HEK293T (cell line): ENCODE results near the gene PRDM16.

ENCODE experiments used
- CTCF ChIA-PET: fragments of 350-600 bp; formaldehyde crosslinking; extraction: SDS; loops from one replicate; lab custom pipeline; 2021; ENCODE audit warnings: antibody characterized with exemption, inconsistent platforms; lab: Yijun Ruan, JAX
- POLR2A ChIA-PET: fragments of 350-600 bp; formaldehyde crosslinking; extraction: SDS; loops from one replicate; lab custom pipeline; 2020; ENCODE audit warnings: antibody characterized with exemption, inconsistent platforms; lab: Yijun Ruan, JAX
- DNase-seq: peaks from one replicate; pipeline ENCODE4 v3.0.0; 2012; ENCODE audit warnings: mixed read lengths; ENCODE audit errors: extremely low spot score
- ARNT ChIP-seq: fragments of 450-650 bp; IDR thresholded peaks from 2 replicates; pipeline ENCODE4 v1.6.1; 2017; ENCODE audit warnings: mild to moderate bottlenecking
- BHLHE40 ChIP-seq: fragments of 450-650 bp; IDR thresholded peaks from 2 replicates; pipeline ENCODE4 v1.6.1; 2016; ENCODE audit warnings: mild to moderate bottlenecking, moderate library complexity, borderline replicate concordance
- CTBP1 ChIP-seq: fragments of 450-650 bp; IDR thresholded peaks from 2 replicates; pipeline ENCODE4 v1.6.1; 2016; ENCODE audit warnings: borderline replicate concordance
- ELF4 ChIP-seq: fragments of 450-650 bp; IDR thresholded peaks from 2 replicates; pipeline ENCODE4 v1.6.1; 2017; ENCODE audit warnings: antibody characterized with exemption
- FOXA1 ChIP-seq: fragments of 450-650 bp; IDR thresholded peaks from 2 replicates; pipeline ENCODE4 v1.6.1; 2016; ENCODE audit warnings: mild to moderate bottlenecking
- FOXK2 ChIP-seq: fragments of 450-650 bp; IDR thresholded peaks from 2 replicates; pipeline ENCODE4 v1.6.1; 2016; ENCODE audit warnings: mild to moderate bottlenecking
- FOXM1 ChIP-seq: fragments of 450-650 bp; IDR thresholded peaks from 2 replicates; pipeline ENCODE4 v1.6.1; 2017; ENCODE audit warnings: mild to moderate bottlenecking, borderline replicate concordance
- HDGF ChIP-seq: fragments of 450-650 bp; IDR thresholded peaks from 2 replicates; pipeline ENCODE4 v1.6.1; 2017; ENCODE audit warnings: antibody characterized with exemption, borderline replicate concordance
- L3MBTL2 ChIP-seq: fragments of 450-650 bp; conservative IDR thresholded peaks from 2 replicates; pipeline ENCODE4 v1.6.1; 2016; ENCODE audit warnings: mild to moderate bottlenecking
- LEF1 ChIP-seq: fragments of 450-650 bp; IDR thresholded peaks from 2 replicates; pipeline ENCODE4 v1.6.1; 2017; ENCODE audit warnings: mild to moderate bottlenecking, borderline replicate concordance
- NFRKB ChIP-seq: fragments of 450-650 bp; IDR thresholded peaks from 2 replicates; pipeline ENCODE4 v1.6.1; 2016; ENCODE audit warnings: mild to moderate bottlenecking, moderate library complexity
- SP1 ChIP-seq: fragments of 450-650 bp; IDR thresholded peaks from 2 replicates; pipeline ENCODE4 v1.6.1; 2017
- SUZ12 ChIP-seq: fragments of 450-650 bp; IDR thresholded peaks from 2 replicates; pipeline ENCODE4 v1.6.1; 2016; ENCODE audit warnings: mild to moderate bottlenecking
- TARDBP ChIP-seq: fragments of 450-650 bp; IDR thresholded peaks from 2 replicates; pipeline ENCODE4 v1.6.1; 2016
- ZNF384 ChIP-seq: fragments of 450-650 bp; IDR thresholded peaks from 2 replicates; pipeline ENCODE4 v1.6.1; 2016
- TF ChIP-seq, protein P1 (sequence below): fragments of 450-650 bp; IDR thresholded peaks from 2 replicates; pipeline ENCODE4 v1.6.1; 2016

Gene PRDM16

DNA sequence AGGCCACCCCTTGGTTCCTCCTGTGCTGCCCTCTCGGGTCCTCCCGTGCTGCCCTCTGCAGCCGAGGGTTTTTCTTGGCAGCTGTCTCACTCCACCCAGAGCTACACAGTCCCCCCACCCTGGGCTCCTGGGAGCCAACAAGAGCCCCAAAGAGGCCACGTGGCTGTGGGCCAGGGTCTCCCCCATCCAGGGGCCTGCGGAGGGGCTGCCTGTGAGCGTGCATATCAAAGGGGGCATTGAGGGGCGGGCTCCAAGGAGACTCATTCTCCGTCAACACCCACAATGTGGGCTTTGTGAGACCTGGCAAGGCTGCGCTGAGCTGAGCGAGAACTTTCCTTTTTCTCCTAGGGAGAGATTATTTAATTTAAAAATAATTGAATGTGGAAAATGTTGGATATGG, 276.8 kb downstream of the PRDM16 start:
- ChIA-PET POLR2A (no interaction called here), CTCF (no interaction called here)
- TF ChIP-seq, protein P1, sequence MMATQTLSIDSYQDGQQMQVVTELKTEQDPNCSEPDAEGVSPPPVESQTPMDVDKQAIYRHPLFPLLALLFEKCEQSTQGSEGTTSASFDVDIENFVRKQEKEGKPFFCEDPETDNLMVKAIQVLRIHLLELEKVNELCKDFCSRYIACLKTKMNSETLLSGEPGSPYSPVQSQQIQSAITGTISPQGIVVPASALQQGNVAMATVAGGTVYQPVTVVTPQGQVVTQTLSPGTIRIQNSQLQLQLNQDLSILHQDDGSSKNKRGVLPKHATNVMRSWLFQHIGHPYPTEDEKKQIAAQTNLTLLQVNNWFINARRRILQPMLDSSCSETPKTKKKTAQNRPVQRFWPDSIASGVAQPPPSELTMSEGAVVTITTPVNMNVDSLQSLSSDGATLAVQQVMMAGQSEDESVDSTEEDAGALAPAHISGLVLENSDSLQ, result no peak
- TF ChIP-seq FOXA1, result no peak
- no peak for TF ChIP-seq FOXM1
- TF ChIP-seq NFRKB, result no peak
- TF ChIP-seq ELF4, result no peak
- TF ChIP-seq LEF1, result no peak
- TF ChIP-seq CTBP1, result no peak
- no peak for TF ChIP-seq ARNT
- no peak for TF ChIP-seq FOXK2
- no peak for TF ChIP-seq SUZ12
- no peak for TF ChIP-seq TARDBP
- no peak for TF ChIP-seq BHLHE40
- TF ChIP-seq L3MBTL2, result no peak
- no peak for TF ChIP-seq HDGF
- TF ChIP-seq ZNF384, result no peak
- DNase-seq, result no peak

DNA sequence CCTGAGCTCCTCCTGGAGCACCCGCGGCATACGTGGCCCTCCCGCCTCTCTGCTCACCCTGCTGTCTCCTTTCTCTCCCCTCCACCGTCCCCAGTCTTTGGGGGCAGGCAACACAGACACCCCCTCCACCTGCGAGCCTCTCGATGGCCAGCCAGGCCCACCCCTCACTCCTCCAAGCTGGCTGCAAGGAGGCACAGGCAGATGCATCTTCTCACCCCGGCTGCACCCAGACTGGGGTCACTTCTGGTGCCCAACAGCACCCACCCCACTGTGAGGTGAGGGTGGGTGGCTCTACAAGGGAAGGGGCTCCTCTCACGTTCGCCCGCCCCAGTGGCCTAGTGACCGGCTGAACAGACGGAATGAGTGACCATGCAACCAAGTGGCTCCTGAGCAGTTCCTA, 277.5 kb downstream of the PRDM16 start:
- POLR2A ChIA-PET, result no interaction called here
- DNase-seq, result no peak
- TF ChIP-seq FOXK2 (no peak), NFRKB (no peak), BHLHE40 (no peak), FOXA1 (no peak), ELF4 (no peak), ZNF384 (no peak), SUZ12 (no peak), HDGF (no peak), ARNT (no peak), SP1 (no peak)
- CTCF ChIA-PET, result no interaction called here

DNA sequence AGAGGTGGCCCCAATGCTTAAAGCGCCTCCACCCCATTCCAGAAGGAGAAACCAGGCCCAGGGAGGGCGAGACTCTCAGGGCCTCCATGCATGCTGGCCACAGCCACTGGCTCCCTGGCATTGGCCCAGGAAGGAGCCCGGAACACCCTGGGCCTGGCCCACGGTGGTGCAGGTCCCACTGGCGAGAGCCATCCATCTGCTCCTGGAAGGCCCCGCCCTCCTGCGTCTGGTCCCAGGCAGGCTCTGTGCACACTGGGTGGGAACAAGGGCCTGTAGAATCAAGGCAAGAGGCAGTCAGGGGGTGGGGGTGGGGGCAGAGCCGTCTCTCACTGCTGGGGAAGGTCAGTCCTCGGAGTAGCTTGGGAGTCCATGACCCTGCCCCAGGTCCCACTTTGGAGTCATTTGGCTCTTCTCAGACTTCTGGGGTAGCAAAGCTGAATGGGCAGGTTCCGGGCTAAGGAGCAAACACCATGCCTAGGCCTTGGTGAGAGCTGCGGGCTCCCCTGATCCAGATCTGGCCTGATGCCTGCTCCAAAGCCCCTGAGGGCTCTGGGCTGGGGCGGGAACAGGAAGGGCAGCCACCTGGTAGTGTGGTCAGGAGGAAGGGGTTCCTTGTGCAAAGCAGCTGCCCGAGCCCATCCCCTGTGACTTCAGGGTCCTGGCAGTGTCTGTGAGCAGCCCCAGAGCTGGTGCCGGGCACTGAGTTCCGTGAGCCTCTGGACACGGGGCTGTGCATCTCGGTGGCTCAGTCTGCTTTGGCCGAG, 278.4 kb downstream of the PRDM16 start:
- ChIA-PET CTCF (interaction anchor here (1.0 kb wide), 1 partner anchor 17 kb away, joined by 3 read pairs; no protein-coding TSS in a partner anchor), POLR2A (no interaction called here)
- TF ChIP-seq CTBP1 (no peak), ARNT (no peak), NFRKB (no peak), SP1 (no peak), LEF1 (no peak), ELF4 (no peak), SUZ12 (no peak), FOXM1 (no peak), ZNF384 (no peak), TARDBP (no peak), FOXA1 (no peak), L3MBTL2 (no peak), HDGF (no peak), FOXK2 (no peak), BHLHE40 (no peak)
- TF ChIP-seq, protein P1, result no peak
- DNase-seq, result no peak

DNA sequence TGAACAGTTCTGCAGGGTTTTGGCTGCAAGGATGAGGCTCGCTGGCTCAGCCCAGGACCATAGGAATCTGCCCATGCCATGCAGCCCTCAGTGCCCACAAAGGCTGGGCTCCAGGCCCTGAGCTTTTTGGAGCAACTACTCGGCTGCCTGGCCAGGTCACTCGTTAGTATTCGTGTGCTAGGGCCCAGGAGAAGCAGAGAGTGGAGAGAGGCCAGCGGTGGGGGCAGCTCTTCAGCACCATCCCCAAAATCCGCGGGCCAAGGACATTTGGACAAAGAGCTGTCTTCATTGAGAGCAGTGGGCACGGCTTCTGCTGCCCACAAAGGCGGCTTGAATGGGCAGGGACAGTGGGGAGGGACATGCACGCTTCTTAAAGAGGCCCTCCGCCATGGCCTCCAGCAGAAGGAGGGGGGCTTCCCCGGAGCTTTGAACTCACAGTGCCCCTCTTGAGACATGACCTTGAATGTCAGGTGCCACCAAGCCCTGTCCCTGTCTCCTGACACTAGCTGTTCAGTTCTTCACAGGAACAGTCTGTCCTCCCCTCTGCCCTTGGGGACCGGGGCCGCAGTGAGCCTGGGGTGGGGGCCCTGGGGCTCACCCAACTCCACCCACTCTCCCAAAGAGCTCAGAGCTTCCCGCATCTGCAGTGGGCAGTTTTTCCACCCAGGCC, 279.3 kb downstream of the PRDM16 start:
- POLR2A ChIA-PET, result interaction anchor here (1.6 kb wide), 1 partner anchor 25 kb away, joined by 6 read pairs; no protein-coding TSS in a partner anchor
- CTCF ChIA-PET, result interaction anchor here (0.7 to 2.6 kb wide), 4 partner anchors 18 to 336 kb away, joined by 3 to 6 read pairs (median 4); no protein-coding TSS in a partner anchor
- DNase-seq, result no peak
- TF ChIP-seq ELF4, result no peak
- TF ChIP-seq TARDBP, result no peak
- no peak for TF ChIP-seq BHLHE40
- no peak for TF ChIP-seq ARNT
- no peak for TF ChIP-seq LEF1
- no peak for TF ChIP-seq CTBP1
- no peak for TF ChIP-seq FOXM1
- TF ChIP-seq NFRKB, result no peak
- no peak for TF ChIP-seq FOXA1

DNA sequence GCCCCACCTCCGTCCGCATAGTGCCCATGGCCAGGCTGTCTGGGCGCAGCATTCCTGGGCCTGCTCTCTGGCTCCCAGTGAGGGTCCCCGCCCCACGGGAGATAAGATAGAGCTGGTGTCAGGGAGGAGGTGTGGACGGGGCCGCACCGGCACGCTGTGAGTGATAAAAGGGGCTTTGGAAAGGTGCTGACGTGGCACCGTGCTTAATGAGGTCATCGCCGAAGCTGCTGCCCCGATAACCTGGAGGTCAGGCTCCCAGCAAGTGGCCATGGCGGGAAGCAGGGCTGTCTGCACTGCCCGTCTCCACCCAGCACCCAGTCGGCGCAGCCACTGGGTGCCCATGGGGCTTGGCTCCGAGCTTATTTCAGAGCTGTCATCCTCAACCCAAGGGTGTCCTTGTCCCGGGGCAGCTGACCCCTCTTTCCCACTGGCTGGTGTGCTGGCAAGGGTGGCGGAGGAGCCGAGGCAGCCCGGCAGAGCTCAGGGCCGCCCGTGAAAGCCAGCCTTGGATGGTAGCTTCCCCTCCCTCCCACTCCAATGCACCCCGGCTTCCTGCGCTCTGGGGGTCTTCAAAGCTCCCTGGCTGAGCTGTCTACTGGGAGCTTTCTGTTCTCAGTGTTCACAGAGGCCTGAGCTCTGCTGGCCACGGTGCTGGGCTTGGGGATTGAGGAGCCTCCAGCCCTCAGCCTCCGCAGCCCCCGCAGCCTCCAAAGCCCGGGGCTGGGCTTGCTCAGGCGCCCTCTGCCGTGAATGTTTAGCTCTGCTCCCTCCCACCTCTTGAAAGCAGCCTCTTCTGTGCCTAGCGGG, 280.4 kb downstream of the PRDM16 start:
- TF ChIP-seq SUZ12, result no peak
- TF ChIP-seq ZNF384, result no peak
- no peak for TF ChIP-seq TARDBP
- TF ChIP-seq L3MBTL2, result no peak
- TF ChIP-seq LEF1, result no peak
- no peak for TF ChIP-seq BHLHE40
- TF ChIP-seq FOXM1, result no peak
- no peak for TF ChIP-seq SP1
- no peak for TF ChIP-seq ELF4
- TF ChIP-seq FOXA1, result no peak
- no peak for TF ChIP-seq CTBP1
- TF ChIP-seq ARNT, result no peak
- TF ChIP-seq NFRKB, result no peak
- TF ChIP-seq HDGF, result no peak
- DNase-seq, result peak; percentile 77
- CTCF ChIA-PET, result interaction anchor here (0.6 to 2.6 kb wide), 16 partner anchors 8 to 450 kb away, joined by 3 to 14 read pairs (median 6); no protein-coding TSS in a partner anchor
- POLR2A ChIA-PET, result interaction anchor here (0.7 to 1.6 kb wide), 4 partner anchors 26 to 70 kb away, joined by 3 to 7 read pairs (median 5); no protein-coding TSS in a partner anchor
